ENCODE data around the gene MCAT.

DNA sequence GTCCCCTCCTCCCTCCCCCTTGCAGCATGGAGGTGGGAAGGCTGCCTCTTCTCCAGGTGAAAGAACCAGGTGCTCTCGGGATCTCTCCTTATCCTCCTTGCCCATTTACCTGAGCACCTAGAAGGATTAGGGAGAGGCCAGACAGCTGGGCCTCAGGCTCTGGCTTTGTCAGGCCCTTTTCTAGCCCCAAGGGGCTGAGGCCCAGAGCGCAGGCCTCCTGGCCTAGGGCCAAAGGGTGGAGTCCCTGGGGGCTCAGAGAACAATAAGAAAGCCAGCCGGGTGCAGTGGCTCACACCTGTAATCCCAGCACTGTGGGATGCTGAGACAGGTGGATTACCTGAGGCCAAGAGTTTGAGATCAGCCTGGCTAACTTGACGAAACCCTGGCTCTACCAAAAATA is 48.6 kb downstream of the MCAT start:
- TF ChIP-seq CTCF (IDR thresholded peaks at IDR 0.05) (no peak), SIN3A (IDR thresholded peaks at IDR 0.05; ENCODE audit: borderline replicate concordance, insufficient read depth, low read depth, low read length) (no peak), POLR2AphosphoS5 (IDR thresholded peaks at IDR 0.05; ENCODE audit: low read depth, low read length) (no peak), TCF7L2 (IDR thresholded peaks at IDR 0.05; ENCODE audit: low read depth, low read length) (no peak)
- TF ChIP-seq, protein P1, sequence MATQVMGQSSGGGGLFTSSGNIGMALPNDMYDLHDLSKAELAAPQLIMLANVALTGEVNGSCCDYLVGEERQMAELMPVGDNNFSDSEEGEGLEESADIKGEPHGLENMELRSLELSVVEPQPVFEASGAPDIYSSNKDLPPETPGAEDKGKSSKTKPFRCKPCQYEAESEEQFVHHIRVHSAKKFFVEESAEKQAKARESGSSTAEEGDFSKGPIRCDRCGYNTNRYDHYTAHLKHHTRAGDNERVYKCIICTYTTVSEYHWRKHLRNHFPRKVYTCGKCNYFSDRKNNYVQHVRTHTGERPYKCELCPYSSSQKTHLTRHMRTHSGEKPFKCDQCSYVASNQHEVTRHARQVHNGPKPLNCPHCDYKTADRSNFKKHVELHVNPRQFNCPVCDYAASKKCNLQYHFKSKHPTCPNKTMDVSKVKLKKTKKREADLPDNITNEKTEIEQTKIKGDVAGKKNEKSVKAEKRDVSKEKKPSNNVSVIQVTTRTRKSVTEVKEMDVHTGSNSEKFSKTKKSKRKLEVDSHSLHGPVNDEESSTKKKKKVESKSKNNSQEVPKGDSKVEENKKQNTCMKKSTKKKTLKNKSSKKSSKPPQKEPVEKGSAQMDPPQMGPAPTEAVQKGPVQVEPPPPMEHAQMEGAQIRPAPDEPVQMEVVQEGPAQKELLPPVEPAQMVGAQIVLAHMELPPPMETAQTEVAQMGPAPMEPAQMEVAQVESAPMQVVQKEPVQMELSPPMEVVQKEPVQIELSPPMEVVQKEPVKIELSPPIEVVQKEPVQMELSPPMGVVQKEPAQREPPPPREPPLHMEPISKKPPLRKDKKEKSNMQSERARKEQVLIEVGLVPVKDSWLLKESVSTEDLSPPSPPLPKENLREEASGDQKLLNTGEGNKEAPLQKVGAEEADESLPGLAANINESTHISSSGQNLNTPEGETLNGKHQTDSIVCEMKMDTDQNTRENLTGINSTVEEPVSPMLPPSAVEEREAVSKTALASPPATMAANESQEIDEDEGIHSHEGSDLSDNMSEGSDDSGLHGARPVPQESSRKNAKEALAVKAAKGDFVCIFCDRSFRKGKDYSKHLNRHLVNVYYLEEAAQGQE (IDR thresholded peaks at IDR 0.05; ENCODE audit: insufficient read depth in 1 of 2, low read depth in 2 of 2, low read length in 1 of 2), result no peak
